NCI-H2196 treated with DMSO at 0.1 percent for 48 hours (cell line): ENCODE measurements around the gene OPN1MW2.
"Not testable (repeated sequence)": the region's sequence is repeated elsewhere in the genome, so short reads cannot be mapped to it uniquely, and the experiment has no call there.

ENCODE experiments used
- DNase-seq: peaks from one replicate; lab custom pipeline; 2025; ENCODE audit not compliant: unreplicated experiment; lab: John Stamatoyannopoulos, UW

Gene OPN1MW2

DNA sequence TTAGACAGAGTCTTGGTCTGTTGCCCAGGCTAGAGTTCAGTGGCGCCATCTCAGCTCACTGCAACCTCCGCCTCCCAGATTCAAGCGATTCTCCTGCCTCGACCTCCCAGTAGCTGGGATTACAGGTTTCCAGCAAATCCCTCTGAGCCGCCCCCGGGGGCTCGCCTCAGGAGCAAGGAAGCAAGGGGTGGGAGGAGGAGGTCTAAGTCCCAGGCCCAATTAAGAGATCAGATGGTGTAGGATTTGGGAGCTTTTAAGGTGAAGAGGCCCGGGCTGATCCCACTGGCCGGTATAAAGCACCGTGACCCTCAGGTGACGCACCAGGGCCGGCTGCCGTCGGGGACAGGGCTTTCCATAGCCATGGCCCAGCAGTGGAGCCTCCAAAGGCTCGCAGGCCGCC lies at the start of gene OPN1MW2:
Gene OPN1MW2, plus strand, starts transcription at position 301 of the 400 bp plus-strand sequence. Its CDS starts 60 bp downstream, at position 361.
- DNase-seq = not testable (repeated sequence)

DNA sequence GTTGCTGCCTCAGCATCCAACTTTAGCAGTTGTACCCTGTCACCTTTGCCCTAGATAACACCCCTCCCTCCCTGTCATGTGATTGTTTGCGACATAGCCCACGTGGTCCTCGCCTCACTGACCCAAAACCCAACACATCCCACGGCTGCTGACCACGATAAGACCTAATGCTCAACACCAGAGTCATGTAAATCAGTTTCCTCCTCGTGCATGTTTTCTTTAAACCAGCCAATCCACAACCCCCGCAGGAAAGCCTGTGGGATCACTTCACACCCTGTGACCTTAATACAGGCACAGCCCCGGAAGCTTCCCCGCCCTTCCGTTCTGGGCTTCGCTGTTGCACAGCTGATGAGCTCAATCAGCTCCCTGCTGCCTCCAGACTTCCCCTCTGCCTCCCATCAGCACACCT lies 47.0 kb upstream of the OPN1MW2 start:
- not testable (repeated sequence) for DNase-seq

DNA sequence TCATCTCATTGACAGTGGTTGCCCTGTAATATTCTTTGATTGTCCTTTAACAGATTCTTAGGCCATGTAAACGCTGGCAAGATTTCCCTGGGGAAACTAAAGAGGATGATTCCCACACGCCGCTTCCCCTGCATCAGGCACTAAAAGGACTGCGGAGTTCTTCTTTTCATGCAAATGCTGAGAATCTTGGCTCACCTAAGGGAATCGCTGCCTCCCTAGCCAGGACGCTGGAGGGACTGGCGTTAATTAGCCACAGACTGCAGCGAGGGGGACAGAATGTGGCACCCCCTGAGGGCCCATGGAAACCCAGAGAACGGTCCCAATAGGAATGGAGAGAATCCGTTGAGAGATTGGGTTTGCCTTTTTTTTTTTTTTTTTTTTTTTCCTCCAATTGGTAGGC lies 45.2 kb upstream of the OPN1MW2 start:
- not testable (repeated sequence) for DNase-seq

DNA sequence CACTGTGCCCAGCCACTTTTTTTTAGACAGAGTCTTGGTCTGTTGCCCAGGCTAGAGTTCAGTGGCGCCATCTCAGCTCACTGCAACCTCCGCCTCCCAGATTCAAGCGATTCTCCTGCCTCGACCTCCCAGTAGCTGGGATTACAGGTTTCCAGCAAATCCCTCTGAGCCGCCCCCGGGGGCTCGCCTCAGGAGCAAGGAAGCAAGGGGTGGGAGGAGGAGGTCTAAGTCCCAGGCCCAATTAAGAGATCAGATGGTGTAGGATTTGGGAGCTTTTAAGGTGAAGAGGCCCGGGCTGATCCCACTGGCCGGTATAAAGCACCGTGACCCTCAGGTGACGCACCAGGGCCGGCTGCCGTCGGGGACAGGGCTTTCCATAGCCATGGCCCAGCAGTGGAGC lies 37.3 kb upstream of the OPN1MW2 start, which contains the start of gene OPN1MW:
Gene OPN1MW, plus strand, starts transcription at position 301 of the 400 bp plus-strand sequence. Its CDS starts 82 bp downstream, at position 383.
- DNase-seq = not testable (repeated sequence)

DNA sequence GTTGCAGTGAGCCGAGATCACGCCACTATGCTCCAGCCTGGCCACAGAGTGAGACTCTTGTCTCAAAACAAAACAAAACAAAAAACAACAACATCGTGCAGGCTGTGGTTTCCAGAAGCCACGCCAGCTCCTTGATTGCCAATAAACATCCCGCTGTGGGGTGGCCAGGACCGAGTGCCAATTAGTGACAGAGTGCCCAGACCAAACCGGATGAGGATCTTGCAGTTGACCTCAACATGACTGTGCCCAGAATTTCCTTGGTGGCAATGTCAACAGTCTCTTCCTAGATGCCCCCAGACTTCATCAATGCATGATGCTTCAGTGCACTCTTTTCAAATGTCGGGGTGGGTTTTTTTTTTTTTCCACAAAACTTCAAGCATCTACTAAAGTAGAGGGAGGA lies 35.8 kb upstream of the OPN1MW2 start:
- not testable (repeated sequence) for DNase-seq

DNA sequence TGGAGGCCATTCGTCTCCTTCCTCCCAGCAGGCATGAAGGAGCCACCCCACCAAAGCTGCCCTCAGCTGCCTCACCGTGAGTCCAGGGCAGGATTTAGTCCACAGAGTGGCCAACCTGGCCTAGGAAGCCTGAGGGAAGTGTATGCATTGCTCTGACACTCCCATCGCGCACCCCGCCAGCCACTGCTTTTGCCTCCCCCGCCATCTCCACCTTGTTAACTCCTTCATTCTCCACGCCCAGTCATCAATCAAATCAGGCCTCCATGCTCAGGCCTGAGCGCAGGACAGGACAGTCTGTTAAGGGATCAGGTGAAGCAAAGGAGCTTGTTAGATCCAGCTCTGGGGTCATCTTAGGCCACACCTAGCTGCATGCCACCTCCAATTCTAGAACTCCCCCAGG lies 26.7 kb upstream of the OPN1MW2 start:
- DNase-seq = not testable (repeated sequence)

DNA sequence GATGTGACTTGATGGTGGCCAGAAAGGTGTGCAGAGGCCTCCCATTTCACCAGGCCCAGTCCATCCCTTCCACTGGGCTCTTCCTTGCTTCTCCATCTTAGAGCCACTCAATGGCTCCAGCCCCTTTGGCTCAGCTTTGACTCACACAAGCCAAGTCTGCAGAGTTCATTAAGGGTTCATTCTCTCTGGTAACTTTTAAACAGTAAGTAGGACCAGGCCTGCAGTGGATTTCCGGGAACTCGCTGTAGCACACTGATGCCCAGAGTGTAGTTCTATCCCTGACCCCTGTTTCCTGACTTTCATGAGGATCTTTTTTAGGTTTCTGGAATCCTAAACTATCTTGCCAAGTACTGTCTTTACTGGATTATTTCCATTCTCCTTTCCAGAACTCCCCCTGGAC lies 25.2 kb upstream of the OPN1MW2 start:
- DNase-seq = not testable (repeated sequence)

DNA sequence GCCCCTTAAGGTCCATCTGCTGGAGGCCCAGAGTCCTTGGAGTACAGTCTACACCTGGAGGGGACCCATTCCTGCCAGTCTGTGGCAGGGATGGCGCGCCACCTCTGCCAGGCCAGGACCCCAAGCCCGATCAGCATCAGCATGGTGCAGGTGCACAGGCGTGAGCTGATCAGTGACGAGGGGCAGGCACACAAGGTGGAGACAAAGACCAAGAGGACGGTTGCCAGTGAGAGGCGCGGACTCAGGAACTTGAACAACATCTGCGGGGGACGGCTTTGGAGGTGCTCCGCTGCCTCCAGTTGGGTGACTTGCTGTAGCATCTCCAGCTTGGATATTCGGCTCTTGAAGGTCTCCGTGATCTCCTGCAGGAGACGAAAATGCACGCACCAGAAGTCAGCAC lies 23.1 kb upstream of the OPN1MW2 start:
- not testable (repeated sequence) for DNase-seq

DNA sequence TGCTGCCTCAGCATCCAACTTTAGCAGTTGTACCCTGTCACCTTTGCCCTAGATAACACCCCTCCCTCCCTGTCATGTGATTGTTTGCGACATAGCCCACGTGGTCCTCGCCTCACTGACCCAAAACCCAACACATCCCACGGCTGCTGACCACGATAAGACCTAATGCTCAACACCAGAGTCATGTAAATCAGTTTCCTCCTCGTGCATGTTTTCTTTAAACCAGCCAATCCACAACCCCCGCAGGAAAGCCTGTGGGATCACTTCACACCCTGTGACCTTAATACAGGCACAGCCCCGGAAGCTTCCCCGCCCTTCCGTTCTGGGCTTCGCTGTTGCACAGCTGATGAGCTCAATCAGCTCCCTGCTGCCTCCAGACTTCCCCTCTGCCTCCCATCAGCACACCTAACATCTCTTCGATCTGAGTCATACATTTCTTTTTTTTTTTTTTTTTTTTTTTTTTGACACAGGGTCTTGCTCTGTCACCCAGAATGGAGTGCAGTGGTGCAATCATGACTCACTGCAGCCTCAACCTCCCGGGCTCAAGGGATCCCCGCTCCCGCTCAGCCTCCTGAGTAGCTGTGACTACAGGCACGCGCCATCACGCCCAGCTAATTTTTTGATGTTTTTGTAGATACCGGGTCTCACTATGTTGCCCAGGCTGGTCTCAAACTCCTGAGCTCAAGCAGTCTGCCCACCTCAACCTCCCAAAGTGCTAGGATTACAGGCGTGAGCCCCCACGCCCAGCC lies 9.7 kb upstream of the OPN1MW2 start:
- DNase-seq = not testable (repeated sequence)

DNA sequence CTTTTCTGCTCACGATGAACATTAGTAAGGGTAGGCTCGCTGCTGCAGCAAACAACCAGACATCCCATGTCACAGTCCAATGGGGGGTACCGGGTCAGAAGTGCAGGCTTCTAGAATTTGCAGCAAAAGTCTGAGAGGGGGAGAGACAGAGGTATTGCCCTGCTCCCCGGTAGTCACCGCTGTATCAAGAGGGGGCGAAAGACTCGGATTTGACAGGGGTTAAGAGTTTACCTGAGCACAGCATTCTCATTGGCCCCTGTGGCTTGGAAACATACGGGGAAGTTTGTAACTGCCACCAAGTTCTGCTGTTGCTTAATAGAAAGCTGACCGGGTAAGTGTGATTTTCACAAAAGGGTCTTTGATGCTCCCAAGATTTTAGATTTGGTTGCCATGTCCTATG lies 8.5 kb upstream of the OPN1MW2 start:
- DNase-seq = not testable (repeated sequence)

DNA sequence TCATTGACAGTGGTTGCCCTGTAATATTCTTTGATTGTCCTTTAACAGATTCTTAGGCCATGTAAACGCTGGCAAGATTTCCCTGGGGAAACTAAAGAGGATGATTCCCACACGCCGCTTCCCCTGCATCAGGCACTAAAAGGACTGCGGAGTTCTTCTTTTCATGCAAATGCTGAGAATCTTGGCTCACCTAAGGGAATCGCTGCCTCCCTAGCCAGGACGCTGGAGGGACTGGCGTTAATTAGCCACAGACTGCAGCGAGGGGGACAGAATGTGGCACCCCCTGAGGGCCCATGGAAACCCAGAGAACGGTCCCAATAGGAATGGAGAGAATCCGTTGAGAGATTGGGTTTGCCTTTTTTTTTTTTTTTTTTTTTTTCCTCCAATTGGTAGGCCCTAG lies 8.1 kb upstream of the OPN1MW2 start:
- DNase-seq = not testable (repeated sequence)

DNA sequence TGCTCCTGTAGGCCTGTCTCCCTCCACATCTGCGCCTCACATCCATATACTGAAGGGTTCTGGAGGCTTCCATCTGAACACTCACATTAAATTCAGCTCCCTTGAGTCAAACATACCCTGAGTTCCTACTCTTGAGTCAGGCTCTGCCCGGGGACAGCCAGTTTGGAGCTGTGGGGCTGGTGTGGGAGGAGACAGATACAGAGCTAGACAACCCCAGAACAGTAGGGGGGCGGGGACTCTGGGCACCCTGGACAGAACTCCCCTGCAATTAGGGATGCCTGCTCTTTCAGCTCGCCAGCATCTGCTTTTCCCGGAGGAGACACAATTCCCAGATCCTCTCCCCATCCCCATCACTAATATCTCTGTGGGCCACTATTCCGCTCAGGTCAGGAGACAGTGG lies 5.7 kb downstream of the OPN1MW2 start:
- not testable (repeated sequence) for DNase-seq

DNA sequence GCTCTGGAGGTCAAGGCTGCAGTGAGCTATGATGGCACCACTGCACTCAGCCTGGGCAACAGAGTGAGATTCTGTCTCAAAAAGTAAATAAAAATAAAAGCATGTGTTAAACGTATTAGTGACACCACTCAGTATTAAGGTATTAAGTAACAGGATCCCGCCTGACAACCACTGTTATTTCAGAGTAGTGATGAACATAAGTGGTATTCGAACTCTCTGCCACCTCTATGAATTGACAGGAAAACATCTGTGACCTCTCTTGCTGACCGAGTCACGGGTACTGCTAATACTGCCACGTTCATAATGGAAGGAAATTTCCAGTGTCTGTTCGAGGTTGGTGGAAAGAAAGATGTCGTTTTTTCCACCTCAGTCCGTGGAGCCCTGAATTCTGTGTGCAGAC lies 7.2 kb downstream of the OPN1MW2 start:
- DNase-seq = not testable (repeated sequence)

DNA sequence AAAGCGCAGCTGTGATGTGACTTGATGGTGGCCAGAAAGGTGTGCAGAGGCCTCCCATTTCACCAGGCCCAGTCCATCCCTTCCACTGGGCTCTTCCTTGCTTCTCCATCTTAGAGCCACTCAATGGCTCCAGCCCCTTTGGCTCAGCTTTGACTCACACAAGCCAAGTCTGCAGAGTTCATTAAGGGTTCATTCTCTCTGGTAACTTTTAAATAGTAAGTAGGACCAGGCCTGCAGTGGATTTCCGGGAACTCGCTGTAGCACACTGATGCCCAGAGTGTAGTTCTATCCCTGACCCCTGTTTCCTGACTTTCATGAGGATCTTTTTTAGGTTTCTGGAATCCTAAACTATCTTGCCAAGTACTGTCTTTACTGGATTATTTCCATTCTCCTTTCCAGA lies 11.9 kb downstream of the OPN1MW2 start:
- not testable (repeated sequence) for DNase-seq

DNA sequence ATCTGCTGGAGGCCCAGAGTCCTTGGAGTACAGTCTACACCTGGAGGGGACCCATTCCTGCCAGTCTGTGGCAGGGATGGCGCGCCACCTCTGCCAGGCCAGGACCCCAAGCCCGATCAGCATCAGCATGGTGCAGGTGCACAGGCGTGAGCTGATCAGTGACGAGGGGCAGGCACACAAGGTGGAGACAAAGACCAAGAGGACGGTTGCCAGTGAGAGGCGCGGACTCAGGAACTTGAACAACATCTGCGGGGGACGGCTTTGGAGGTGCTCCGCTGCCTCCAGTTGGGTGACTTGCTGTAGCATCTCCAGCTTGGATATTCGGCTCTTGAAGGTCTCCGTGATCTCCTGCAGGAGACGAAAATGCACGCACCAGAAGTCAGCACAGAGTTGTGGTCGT lies 14.1 kb downstream of the OPN1MW2 start:
- DNase-seq = not testable (repeated sequence)

DNA sequence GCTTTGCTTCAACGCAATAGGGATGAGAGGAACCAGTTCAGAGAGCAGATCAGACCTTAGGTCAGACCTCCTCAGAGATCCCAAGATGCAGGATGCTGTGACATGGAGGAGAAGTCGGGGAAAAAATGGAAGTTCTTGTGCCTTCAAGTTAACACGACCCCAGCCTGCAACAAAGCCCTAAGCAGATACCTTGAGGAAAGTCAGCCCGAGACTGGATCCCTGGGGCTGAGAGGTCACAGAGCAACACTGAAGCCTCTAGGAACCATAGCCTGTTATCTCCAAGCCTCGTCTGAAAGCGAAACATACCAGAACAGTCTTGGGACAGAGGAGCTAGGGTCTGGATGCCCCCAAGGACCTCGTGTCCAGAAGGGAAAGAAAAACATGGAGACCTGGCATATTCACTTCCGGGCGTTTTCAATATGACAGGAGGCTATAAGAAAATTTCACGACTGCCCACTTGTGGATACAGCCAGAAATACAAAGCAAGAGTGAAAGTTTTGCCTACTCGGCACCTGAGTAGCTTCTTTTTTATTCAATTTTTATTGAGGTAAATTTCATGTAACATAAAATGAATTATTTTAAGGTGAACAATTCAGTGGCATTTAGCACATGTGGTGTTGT lies 19.5 kb downstream of the OPN1MW2 start:
- DNase-seq = not testable (repeated sequence)

DNA sequence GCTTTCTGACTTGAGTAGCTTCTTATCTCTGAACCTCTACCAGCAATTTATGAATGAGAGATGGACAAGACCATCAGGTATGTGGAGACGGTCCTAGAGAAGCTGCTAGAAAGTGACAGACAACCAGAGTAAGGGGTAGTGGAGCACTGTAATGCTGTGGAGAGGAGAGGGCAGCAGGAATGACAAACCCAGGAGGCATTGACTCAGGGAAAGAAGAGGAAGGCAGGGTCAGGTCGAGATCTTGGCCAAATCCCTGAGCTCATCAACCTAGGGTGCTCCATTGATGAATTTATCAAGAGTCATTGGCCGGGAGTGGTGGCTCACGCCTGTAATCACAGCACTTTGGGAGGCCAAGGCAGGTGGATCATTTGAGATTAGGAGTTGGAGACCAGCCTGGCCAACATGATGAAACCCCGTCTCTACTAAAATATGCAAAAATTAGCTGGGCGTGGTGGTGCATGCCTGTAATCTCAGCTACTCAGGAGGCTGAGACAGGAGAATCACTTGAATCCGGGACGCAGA lies 20.5 kb downstream of the OPN1MW2 start:
- not testable (repeated sequence) for DNase-seq

DNA sequence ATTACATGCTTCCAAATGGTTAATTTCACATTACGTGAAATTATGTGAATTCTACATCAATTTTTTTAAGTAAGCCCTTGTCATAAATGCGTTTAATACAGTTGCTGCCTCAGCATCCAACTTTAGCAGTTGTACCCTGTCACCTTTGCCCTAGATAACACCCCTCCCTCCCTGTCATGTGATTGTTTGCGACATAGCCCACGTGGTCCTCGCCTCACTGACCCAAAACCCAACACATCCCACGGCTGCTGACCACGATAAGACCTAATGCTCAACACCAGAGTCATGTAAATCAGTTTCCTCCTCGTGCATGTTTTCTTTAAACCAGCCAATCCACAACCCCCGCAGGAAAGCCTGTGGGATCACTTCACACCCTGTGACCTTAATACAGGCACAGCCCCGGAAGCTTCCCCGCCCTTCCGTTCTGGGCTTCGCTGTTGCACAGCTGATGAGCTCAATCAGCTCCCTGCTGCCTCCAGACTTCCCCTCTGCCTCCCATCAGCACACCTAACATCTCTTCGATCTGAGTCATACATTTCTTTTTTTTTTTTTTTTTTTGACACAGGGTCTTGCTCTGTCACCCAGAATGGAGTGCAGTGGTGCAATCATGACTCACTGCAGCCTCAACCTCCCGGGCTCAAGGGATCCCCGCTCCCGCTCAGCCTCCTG lies 28.0 kb downstream of the OPN1MW2 start:
- DNase-seq = not testable (repeated sequence)

DNA sequence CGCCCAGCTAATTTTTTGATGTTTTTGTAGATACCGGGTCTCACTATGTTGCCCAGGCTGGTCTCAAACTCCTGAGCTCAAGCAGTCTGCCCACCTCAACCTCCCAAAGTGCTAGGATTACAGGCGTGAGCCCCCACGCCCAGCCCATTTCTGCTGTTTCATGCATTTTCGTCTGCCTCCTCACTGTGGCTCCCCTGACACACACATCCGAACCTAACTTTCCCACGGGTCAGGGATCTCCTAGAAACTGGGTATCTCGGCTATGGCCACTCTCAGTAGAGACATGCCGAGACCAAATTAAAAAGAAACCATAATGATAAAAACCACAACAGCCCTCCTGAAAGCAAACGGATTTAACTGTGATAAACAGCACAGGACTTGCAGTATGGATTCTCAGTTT lies 28.5 kb downstream of the OPN1MW2 start:
- DNase-seq = not testable (repeated sequence)

DNA sequence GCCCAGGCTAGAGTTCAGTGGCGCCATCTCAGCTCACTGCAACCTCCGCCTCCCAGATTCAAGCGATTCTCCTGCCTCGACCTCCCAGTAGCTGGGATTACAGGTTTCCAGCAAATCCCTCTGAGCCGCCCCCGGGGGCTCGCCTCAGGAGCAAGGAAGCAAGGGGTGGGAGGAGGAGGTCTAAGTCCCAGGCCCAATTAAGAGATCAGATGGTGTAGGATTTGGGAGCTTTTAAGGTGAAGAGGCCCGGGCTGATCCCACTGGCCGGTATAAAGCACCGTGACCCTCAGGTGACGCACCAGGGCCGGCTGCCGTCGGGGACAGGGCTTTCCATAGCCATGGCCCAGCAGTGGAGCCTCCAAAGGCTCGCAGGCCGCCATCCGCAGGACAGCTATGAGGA lies 37.7 kb downstream of the OPN1MW2 start, which contains the start of gene OPN1MW3:
Gene OPN1MW3, plus strand, starts transcription at position 301 of the 400 bp plus-strand sequence. Its CDS starts 38 bp downstream, at position 339.
- not testable (repeated sequence) for DNase-seq

DNA sequence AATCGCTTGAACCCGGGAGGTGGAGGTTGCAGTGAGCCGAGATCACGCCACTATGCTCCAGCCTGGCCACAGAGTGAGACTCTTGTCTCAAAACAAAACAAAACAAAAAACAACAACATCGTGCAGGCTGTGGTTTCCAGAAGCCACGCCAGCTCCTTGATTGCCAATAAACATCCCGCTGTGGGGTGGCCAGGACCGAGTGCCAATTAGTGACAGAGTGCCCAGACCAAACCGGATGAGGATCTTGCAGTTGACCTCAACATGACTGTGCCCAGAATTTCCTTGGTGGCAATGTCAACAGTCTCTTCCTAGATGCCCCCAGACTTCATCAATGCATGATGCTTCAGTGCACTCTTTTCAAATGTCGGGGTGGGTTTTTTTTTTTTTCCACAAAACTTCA lies 39.2 kb downstream of the OPN1MW2 start:
- not testable (repeated sequence) for DNase-seq
